Right kidney (tissue), 1 donor: ENCODE measurements around the gene SEMA3E.
"Not testable (repeated sequence)": the region's sequence is repeated elsewhere in the genome, so short reads cannot be mapped to it uniquely, and the experiment has no call there.

Experiments used
- DNase-seq: peaks from one replicate; pipeline ENCODE4 v3.0.0-alpha.2; 2016

The SEMA3E gene

GRCh38 chr7:83484826-83485225 lies 164.1 kb downstream of the SEMA3E start:
- no peak for DNase-seq

- no peak for DNase-seq
Measured at GRCh38 chr7:83484266-83484665, 164.7 kb downstream of the SEMA3E start.

DNA sequence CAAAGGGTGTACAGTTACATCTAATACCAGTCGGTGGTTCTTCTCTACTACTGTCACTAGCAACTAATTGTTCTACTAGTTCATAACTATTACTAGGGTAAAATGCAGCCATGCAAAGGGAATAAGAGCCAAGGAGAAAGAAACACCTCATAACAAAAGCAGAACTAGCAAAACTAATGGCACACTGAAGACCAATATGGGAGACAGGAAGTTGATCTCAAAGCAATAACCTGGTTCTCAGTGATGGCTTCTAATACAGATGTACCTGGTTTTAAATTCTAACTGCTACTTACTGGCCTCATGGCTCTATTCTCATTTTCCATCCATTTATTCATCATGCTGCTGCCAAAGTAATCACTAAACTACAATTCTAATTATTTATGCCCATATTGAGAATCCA lies 170.3 kb downstream of the SEMA3E start:
- no peak for DNase-seq

GRCh38 chr7:83476511-83477050 lies 172.4 kb downstream of the SEMA3E start:
- DNase-seq, result no peak

- DNase-seq, result no peak
Measured at GRCh38 chr7:83475420-83475819, 173.5 kb downstream of the SEMA3E start.

- DNase-seq, result no peak
Measured at GRCh38 chr7:83472376-83472775, 176.6 kb downstream of the SEMA3E start.

DNA sequence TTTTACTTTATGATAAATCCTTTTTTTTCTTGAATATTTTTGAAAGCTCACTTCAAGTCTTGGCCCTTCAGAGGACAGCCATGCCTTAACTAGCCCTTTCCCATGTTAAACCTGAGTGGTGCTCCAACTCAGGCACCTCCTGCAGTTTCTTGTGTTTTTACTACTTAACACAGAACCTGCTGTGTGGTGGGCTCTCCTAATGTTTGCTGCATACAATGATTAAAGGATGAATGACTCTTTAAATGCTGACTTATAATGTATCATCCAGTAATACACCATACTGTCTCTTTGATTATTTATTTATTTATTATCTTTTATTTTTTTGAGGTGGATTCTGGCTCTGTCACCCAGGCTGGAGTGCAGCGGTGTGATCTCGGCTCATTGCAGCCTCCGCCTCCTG lies 179.4 kb downstream of the SEMA3E start:
- DNase-seq, result no peak

- DNase-seq, result no peak
Measured at GRCh38 chr7:83469076-83469475, 179.9 kb downstream of the SEMA3E start.

GRCh38 chr7:83468251-83468739 lies 180.6 kb downstream of the SEMA3E start:
- DNase-seq, result peak; percentile 5

- DNase-seq, result no peak
Measured at GRCh38 chr7:83467493-83467892, 181.4 kb downstream of the SEMA3E start.

- DNase-seq, result no peak
Measured at GRCh38 chr7:83466956-83467355, 182.0 kb downstream of the SEMA3E start.

- DNase-seq, result no peak
Measured at GRCh38 chr7:83466187-83466923, 182.6 kb downstream of the SEMA3E start.

- no peak for DNase-seq
Measured at GRCh38 chr7:83465643-83466042, 183.3 kb downstream of the SEMA3E start.

DNA sequence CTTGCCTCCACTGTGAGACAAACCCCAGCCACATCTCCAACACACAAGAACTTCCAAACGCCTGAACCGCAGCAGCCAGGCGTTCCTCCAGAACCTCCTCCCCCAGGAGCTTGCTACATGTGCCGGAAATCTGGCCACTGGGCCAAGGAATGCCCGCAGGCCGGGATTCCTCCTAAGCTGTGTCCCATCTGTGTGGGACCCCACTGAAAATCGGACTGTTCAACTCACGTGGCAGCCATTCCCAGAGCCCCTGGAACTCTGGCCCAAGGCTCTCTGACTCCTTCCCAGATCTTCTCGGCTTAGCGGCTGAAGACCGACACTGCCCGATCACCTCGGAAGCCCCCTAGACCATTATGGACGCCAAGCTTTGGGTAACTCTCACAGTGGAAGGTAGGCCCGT lies 187.1 kb downstream of the SEMA3E start:
- not testable (repeated sequence) for DNase-seq

GRCh38 chr7:83459930-83460653 lies 188.8 kb downstream of the SEMA3E start:
- DNase-seq, result not testable (repeated sequence)

GRCh38 chr7:83459101-83459929 lies 189.6 kb downstream of the SEMA3E start:
- DNase-seq, result not testable (repeated sequence)

GRCh38 chr7:83457022-83457892 lies 191.7 kb downstream of the SEMA3E start:
- no peak for DNase-seq

DNA sequence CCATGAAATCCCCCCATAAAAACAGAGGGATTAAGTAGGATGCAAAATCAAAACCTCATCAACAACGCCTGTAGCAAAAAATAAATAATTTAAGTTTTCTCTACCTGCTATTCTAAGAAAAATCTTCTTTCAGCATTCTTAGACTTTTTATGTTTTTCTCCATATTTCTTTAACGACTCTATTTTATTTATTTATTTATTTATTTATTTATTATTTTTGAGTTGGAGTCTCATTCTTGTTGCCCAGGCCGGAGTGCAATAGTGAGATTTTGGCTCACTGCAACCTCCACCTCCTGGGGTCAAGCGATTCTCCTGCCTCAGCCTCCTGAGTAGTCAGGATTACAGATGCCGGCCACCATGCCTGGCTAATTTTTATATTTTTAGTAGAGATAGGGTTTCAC lies 192.5 kb downstream of the SEMA3E start:
- no peak for DNase-seq

DNA sequence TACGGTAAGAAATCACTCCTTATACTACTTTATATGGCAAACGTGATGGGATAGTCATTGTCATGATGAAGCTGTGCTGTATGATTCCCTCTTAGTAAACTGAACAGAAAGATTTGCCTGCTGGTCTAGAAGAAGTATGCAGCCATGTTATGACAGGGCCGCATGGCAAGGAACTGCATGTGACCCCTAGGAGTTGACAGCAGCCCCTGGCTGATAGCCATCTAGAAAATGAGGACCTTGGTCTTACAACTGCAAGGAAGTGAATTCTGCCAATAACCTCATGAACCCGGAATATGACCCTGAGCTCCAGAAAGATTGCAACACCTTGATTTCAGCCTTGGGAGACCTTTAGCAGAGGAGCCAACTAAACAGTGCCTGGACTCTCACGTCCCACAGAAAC lies 193.3 kb downstream of the SEMA3E start:
- DNase-seq, result no peak

DNA sequence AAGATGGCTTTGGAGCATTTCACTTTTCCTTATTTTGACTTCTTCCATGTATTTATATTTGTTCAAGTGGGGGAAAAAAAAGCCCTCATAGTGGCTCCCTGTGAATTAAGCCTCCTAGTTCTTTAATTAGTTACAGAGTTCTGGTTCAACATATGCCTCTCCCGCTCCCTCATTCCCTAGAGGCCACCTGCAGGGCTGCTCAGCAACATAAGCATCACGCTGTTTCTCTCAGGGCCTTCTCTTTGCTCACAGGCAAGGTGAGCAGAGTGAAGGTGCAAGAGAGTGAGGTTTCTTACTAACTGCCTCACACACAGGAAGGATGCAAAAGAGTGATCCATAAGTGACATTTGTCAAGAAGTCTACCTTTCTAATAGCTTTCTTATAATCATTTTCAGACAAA lies 196.7 kb downstream of the SEMA3E start:
- no peak for DNase-seq

- DNase-seq, result no peak
Measured at GRCh38 chr7:83451501-83452045, 197.4 kb downstream of the SEMA3E start.
